ENCODE data around the gene PAK5.

The PAK5 gene

DNA sequence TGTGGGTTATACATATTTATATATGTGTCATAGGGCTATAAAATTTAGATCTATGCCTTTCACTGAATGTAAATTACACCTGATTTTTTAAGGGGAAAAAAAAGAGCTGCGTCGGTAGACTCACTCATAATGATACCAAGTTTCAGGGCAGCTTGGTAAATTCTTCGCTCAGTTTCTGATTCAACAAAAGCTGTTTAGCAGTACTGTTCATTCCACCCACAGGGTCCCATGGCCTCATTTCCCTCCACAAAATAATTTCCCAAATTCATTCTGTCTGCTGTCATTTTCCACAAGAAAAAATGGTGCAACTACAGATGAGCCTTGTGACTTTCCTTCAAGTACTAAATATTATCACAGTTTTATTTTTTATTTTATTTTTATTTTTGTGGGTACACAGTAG, 63.7 kb downstream of the PAK5 start:
- DNase-seq: no peak

DNA sequence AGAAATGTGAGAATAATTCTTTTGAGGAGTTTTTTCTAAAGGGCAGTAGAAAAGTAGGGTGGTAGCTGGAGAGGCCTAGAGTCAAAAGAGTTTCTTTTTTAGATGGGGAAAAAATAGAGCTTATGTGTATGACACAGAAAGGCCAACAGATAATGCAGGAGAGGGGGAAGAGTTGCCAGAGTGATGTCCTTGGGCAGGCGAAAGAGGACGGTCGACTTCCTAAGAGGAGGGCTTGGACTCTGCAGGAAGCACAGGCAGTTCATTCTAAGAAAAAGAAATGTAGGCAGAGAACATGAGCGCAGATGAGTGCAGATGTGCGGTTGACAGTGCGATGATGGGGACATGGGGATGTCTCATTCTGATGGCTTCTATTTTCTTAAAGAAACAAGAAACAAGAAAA, 68.9 kb downstream of the PAK5 start:
- DNase-seq: no peak

DNA sequence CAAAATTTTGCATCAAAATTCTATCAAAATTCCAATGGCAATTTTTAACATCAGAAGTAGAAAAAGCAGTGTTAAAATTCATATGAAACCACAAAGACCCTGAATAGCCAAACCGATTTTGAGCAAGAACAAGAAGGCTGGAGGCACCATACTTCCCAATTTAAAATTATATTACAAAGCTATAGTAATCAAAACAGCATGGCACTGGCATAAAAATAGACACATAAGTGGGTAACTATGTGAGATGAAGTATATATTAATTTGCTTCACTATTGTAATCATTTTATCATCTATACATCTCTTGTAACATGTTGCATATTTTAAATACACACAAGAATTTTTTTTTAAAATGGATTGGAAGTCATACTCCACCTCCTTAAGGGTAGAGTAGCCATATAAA, 77.4 kb downstream of the PAK5 start:
- no peak for DNase-seq

DNA sequence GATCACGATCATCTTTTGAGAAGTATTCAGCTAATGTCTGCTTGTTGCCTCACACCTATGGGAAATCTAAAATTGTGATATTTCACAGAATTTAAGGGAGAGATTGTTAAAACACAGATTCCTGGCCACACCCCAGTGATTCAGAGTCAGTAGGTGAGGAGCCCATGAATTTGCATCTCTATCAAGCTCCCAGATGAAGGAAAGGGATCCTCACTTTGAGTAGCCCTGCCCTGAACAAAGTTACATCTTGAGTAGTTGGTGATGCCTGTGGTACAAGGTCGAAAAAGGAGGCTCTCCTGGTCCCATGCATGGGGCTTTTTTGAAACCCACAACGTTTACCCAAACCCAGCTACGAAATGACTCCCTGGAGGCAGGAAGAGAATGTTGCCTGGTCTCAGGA, 79.5 kb downstream of the PAK5 start:
- no peak for DNase-seq

DNA sequence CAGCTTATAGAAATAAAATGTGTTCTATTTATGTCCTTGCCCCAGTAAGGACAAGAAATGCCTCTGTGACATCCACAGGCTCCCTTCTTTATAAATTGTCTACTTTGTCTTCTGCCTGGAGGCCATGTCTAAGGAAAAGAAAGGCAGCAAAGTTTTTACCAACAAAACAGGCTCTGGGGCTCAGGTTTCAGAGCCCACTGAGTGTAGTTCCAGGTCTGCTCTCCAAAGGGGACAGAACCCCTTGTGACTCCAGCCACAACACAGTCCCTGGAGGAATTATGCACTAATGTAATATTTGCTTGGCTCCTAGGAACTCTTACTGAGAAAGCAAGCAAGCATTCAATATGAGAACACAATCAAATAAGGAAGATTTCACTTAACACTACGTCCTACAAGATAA, 80.1 kb downstream of the PAK5 start:
- no peak for DNase-seq

DNA sequence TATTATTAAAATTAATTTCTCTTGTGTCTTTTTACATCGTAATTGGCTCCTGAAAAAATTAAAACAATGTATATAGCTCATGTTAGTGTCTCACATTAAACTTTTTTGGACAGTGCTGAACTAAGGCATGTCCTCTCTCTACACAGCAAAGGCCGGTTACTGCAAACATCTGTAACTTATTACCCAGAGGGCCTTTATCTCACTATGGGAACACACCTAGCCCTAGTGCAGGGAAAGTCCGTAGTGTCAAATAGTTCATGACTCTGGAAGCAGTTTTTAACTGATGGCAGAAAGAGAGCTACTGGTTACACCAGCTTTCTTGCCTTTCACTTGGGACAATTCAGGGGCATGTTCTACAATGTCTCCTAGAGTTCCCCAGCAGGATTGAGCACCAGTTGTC, 82.2 kb downstream of the PAK5 start:
- DNase-seq: no peak

DNA sequence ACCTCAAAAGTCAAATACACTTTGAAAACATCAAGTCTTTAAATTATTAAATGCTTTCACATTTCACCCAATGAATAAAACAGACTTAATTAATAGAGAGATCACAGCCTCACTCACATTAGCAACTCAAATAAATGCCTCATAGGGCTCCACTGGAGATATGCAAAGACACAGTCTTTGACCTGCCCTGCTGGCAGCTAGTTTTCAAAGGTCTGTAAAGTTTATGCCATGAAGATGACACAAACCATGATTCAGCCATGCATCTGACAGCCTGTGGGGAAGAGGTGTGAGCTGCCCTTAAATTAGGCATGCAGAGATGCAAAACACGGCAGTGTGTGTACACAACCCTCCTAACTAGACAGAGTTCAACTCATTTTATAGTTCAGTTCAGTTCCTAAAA, 83.6 kb downstream of the PAK5 start:
- DNase-seq: no peak

DNA sequence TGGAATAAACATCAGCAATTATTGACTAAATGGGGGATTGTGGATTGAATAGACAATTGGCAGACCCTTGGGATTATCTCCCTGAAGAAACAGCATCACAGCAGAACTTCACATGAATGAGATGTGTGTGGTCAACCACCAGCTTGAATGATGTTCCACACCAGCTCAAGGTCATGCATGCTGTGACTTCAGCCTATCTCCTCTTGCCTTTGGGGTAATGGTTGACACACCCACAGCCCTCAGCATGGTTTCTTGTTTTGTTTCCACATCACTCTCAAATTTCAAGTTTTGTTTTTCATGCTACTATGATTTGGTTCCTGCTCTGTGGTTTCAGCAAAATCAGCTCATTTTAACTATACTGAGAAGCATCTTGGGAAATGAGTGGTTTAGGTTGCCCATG, 94.3 kb downstream of the PAK5 start:
- DNase-seq: no peak

DNA sequence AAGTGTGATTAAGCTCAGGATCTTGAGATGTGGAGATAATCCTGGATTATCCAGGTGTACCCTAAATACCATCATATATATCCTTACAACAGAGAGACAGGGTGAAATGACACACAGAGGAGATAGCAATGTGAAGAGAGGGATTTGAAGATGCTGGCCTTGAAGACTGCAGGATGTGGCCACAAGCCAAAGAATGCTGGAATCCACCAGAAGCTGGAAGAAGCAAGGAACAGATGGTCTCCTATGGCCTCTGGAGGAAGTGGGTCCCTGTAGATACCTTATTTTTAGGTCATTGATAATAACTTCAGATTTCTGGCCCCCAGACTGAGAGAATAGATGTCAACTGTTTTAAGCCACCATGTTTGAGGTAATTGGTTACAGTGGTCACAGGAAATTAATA, 95.0 kb downstream of the PAK5 start:
- no peak for DNase-seq

DNA sequence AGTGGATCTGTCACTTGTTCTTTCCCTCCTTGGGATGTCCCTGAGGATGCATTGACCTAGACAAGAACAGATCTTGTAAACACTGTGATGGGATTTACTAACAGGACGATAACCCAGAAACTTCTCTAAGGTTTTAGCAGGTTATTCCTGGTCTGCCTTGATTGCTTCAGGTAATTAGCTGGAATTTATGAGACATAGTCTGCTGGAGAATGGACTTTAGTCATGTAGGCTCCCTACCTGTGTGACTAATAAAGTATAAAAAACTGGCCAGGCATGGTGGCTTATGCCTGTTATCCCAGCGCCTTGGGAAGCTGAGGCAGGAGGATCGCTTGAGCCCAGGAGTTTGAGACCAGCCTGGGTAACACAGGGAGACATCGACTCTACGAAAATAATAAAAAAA, 96.1 kb downstream of the PAK5 start:
- no peak for DNase-seq

DNA sequence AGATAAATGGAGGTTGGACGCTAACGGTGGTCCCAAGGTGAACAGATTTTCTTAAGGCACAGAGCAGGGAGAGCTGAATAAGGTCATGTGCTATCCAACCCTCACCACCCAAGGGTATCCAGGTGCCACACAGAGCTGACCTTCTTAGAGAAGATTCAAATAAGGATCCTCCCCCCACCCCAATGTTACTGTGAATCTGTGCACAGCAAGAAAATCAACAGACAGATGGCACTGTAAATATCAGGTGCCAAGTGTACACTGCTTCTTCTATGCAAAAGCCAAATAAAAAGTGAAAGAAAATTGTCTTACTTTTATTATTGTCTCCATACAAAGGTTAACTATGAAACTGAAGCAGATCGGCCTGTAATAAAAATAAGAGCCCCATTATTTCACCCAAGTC, 96.9 kb downstream of the PAK5 start:
- DNase-seq: no peak

DNA sequence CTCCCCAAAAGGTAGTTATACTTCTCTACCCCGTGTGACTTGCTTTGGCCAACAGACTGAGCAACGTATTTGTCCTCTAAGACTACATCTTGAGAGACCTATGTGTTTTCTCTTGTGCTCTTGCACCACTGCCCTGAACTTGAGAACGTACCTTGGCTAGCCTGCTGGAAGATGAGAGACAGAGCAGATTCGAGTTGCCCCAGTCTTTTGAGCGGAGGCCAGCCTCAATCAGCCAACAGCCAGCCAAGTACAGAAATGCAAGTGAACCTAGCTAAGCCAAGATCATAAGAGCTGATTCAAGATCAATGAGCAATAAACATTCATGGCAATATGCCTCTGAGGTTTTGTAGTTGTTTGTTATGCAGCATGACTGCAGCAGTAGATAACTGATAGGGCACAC, 98.4 kb downstream of the PAK5 start:
- no peak for DNase-seq

DNA sequence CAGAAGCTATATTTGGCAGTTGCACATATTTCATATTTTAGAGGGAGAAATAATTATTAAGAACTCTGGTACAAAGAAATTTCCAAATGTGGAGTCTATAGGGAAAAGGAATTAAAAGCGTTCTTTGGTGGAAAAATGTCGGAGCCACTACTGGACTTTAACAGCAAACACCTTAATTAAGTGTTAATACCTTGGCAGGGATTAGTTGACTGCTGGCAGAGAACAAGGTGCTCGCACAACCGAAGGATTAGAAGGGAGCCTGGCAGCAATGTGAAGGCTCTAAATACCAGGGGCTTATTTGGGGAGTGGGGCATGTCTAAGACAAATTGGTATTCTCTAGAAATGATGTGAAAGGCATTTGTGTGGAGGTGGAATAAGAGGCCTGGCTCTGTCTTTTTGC, 98.9 kb downstream of the PAK5 start:
- no peak for DNase-seq

DNA sequence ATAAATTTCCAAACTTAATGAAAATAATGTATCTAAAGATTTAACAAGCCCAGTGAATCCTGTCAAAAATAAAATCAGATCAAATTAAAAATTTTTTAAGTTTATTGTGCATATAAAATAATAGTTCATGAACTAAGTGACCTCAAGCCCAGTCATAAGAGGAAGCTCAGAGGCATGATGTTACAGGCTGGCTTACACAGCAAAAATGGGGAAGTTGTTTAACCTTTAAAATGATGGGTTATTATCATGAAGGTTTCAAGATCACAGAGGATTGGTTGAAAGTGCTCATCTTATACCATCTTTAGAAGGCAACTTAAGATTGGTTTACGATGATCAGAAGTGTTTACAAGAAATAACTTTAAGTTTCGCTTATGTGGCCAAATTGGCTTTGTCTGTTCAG, 102.5 kb downstream of the PAK5 start:
- DNase-seq: no peak

DNA sequence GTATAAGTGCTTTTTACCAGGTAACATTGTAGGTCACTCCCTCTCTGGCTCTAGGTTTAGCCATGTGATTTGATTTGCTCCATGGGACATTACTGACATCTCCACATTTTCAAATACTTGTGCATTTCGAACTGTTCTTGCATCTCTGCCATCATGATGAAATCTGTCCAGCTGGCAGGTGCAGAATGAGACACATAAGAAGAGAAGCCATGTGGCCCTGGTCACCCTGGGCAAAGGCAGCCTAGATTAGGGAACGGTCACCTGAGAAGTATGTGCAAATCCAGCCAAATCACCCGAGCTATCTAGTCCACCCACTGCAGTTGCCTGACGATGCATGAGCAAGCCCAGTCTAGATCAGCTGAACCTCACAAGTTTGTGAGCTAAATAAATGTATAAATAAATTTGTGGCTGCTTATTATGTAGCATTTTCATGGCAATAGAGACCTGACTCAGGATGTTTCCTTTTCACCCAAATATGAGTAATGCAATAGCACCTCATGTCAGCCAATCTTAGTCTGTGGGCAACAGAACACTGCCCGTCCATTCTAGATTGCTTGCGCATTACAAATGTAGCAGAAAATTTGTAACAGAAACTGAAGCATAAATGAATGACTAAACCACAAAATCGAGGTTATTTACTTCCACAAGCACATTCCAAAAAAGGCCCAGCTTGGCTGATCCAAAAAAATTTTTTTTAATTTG, 115.2 kb downstream of the PAK5 start:
- no peak for DNase-seq

DNA sequence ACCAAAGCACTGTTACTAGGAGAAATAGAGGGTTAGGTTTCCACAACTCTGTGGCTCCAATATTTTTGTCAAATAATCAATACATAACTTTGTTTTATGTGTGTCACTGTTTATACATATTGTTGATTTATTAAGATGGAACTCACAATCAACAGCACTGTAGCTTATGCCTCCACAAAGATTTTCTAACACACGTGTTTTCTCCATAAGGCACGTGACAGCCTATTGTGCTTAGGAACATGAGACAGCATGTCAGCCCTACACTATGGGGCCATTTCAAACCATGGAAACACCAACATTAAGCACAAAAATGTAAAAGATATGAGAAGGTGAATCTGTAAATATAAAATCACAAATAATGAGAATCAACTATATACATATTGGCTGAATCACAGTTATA, 127.0 kb downstream of the PAK5 start:
- no peak for DNase-seq

DNA sequence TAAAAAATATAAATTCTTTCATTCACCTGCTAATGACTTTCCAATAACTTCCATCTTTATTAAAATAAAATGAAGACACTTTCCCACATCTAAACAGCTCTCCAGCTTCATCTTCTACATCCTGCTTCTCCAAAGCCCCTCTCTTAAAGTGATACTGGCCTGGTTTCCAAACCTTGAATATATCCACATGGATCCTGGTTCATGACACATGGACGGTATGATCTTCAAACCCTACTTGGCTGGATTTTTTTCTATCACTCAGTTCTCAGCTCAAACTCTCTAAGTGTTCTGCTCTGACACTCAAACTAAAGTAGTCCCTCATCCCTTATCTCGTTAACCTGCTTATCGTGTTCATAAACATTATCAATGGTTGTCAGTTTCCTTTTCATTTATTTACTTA, 128.2 kb downstream of the PAK5 start:
- no peak for DNase-seq

DNA sequence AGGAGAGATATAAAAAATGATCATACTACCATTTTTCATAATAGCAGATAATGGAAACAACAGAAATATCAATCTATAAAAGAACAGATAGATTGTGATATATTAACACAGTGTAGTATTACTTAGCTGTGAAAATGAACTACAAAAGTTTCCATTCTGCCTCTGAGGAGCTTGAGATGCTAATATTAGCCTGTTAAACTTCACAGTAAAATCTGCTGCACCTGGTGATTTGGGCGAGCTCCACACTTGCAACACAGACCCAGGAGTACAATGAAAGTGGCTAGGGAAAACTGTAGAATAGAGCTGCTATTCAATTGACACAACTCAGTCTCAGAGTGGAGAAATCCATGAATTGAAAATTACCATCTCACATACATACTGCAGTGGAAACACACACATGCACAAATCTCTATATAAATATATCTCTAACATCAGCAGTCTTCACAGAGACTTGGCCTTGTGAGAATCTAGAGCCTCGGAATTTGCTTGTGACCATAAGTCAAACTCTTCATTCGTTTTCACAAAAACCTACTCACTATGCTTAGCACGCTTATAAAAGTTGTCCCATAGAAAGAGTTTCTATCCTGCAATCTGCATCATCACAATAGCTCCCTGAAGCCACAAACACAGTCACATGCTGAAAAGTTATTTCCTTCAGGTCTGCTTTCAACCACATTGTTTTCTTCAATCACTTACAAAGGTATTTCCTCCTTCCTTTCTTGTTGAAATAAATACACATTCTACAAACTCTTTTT, 133.0 kb downstream of the PAK5 start:
- DNase-seq: no peak

DNA sequence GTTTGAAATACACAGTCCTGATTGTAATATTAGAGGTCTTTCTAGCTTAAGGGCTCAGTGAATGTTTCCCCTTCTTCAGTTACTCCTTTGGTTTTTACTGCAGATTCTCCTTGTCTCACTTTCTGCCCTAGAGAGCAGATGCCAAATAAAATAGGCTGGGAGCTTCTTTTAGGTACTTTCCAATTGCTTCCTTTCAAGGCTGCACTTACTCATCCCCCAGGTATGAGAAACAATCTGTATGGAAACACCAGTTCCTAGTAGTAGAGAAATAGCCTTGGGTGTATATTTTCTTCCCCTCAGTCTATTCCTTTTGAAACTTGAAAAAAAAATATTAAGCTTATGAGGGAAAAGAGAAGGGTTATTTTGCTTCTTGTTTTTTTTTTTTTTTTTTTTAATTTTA, 139.7 kb downstream of the PAK5 start:
- no peak for DNase-seq

DNA sequence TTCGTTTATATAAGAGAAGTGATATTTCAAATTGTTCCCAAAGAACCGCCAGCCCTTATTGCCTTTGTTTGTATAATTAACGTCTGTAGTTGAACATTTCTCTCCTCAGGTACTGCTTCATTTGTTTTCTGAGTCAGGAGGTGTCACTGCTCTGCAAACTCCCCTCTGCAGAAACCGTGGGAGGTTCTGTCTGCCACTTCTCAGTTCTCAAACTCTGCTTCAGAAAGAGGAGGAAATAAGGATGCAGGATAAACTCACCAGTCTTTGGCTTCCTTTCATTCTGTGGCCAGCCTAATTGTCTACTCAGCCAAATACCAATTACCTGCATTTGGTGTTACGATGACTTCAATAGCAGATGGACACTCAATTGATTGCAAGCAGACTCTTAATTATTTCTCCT, 149.8 kb downstream of the PAK5 start:
- no peak for DNase-seq

DNA sequence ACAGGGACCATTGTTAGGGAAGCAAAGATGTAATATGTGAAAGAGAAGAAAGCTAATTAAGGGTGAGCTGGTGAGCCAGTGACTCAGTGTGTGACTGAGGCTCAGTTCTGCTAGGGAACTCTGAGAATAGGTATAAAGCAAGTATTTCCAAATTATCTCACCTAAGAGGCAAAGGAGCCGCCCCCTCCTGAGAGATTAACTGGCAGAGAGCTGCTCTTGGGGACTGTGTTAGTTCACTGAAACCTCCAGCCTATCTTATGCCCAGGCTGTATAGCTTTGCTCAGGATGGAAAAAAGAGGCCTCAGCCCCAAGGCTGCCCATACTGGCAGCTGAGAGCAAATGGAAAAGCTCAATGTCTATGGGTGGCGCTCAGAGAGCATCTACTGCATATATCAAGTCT, 152.0 kb downstream of the PAK5 start:
- no peak for DNase-seq

DNA sequence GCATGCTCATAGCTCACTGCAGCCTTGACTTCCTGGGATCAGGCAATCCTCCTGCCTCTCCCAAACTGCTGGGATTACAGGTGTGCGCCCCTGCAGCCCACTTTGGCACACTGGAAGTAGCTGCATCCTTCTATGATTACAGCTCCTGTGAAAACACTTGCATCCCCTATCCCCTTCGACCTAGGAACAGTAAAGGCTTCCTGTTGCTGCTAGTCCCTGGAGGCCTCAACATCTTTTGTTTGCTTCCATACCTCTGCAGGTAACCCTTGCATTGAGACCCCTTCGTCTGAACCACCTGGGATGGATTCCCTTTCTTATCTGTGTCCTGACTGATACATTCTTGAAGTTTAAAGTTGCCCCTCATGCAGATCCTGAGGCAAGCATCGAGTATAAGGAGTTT, 152.4 kb downstream of the PAK5 start:
- no peak for DNase-seq

DNA sequence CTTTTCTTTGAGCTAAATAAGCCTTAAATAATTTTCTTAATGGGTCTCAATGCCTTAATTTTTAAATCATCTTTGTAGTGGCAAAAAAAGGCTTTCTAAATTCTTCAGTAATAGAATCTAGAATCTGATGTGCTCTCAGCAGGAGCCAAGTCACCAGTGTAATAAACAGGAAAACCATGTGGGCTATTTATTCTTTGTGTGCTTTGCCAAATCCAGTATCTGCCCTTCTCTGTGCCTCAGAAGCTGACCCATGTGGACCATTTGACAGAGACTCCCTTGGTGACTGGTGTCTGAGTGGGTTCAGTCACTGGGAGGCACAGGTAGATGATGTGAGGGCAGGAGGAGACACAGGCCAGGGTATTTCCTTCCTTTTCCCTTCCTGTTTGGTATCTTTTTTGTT, 152.9 kb downstream of the PAK5 start:
- no peak for DNase-seq

DNA sequence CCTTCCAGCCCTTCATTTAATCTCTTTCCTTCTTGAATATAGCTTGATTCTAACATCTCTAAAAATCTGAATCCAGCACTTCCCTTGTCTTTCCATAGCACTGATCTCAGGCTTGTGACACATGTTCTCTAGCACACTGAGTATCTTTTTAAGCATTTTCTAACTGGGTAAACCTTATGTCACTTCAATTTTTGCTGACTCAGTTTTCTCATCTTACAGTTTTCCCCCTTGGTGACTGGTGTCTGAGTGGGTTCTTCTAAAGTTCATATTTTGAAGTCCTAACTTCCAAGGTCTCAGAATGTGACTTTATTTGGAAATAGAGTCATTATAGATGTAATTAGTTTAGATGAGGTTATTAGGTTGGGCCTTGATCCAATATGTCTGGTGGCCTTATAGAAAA, 153.9 kb downstream of the PAK5 start:
- DNase-seq: no peak

DNA sequence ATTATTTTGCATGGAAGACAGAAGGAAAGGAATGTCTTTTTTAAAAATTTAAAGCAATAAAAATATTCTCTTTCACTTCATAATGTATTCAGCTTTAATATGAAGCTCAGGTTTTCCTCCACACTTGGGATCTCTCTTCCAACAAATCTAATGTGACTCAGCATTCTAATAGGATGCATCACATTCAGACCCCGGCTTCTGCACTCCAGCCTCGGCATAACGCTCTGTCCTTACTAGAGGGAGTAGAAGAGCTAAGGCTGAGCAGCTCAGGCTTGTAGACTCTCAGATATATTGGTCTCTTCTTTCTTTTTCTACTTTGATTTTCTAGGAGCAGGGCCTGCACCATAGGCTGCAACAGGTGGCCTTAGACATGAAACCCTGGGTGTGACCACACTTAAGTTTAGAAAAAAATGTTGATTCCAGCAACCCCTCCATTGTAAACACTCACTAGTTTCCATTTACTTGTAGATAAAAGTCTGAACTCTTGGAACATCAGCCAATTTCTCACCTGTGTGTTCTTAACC, 161.7 kb downstream of the PAK5 start:
- no peak for DNase-seq

All from CD4-positive, alpha-beta T cell treated with Interleukin-17A for 4 hours (primary cell).